ENCODE data around the gene RNU6-1.

Gene RNU6-1

GRCh38 chr15:67820122-67820991, 19.5 kb downstream of the RNU6-1 start:
- no peak for DNase-seq

DNA sequence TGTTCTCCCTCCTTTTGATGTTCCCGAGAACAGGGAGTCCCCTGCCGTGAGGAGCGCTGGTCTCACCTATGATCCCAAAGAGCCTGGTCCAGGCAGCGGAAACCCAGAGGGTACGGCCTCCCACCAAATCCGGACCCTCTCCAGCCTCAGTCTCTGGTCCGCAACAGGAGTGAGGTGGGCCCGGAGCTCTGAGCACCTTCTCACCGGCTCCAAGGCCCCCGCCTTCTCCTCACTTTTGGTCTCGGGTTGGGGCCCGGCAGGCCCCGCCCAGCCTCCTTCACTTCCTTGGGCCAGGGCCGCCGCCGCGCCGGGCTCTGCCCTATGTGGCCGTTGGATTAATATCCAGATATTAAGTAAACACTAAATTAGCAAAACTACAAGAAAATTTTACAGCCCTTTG, 20.2 kb downstream of the RNU6-1 start:
- DNase-seq, result no peak

GRCh38 chr15:67818464-67818863, 21.4 kb downstream of the RNU6-1 start:
- no peak for DNase-seq

- DNase-seq, result no peak
Measured at GRCh38 chr15:67816668-67817067, 23.2 kb downstream of the RNU6-1 start.

- DNase-seq, result no peak
Measured at GRCh38 chr15:67815036-67815592, 24.7 kb downstream of the RNU6-1 start.

DNA sequence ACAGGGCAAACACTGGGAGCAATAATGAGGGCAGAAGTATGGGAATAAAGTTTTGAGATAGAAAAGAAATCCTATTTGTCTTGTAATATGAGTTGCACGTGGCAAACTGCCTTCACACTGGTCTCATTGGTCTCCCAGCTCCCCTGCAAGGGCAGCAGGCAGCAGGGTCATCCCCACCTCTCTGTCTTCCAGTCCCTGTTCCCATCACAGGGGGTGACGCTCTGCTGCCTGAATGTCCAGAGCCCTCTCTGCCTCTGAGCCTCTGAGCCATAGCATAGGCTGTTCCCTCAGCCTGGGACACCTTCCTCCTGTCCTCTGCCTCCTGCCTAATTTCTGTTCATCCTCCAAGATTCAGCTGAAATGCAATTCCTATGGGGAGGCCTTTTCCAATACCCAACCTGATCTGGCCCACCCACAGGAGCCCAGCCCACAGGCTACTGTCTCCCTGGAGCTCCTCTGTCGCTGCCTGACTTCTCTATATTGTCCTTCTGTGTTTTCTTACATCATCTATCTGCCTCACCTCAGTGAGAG, 26.7 kb downstream of the RNU6-1 start:
- DNase-seq, result no peak

- no peak for DNase-seq
Measured at GRCh38 chr15:67812241-67812644, 27.6 kb downstream of the RNU6-1 start.

- DNase-seq, result no peak
Measured at GRCh38 chr15:67809866-67810265, 30.0 kb downstream of the RNU6-1 start.

- DNase-seq, result no peak
Measured at GRCh38 chr15:67809441-67809840, 30.4 kb downstream of the RNU6-1 start.

DNA sequence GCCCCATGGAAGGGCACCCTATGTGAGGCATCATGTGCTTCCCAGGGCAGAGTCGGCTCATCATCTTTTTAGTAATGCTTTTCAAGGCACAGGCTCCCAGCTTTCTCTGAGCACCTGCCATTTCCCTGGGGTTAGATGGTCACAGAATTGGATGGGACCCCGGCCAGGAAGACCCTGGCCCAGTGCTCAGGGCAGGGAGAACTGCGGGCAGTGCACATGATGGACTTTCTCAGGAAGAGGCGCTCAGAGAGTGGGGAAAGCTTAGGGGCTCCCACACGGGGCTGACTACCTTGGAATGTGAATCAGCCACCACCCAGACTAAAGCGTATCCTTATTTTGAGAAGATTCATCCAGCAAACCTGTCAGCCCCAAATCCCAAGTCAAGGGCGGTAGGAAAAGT, 31.0 kb downstream of the RNU6-1 start:
- no peak for DNase-seq

- no peak for DNase-seq
Measured at GRCh38 chr15:67807836-67808235, 32.0 kb downstream of the RNU6-1 start.

DNA sequence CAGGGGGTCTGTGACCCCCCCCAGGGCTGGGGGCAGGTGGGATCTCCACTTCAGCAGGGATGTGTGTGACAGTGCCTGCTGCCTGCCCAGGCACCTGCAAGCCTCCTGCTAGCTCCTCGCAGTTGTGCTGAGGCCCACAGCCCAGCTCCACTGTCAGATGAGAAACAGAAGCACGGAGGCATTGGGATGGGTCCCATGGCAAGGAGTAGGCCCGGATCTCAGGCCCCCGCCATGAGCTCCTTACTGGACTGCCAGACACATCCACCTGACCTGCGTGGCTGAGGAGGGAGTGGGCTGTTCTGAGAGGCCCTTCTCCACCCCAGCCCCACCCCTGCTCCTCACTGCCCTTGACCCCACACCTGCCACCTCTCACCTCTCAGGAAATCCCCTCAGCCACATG, 32.7 kb downstream of the RNU6-1 start:
- DNase-seq, result no peak

- no peak for DNase-seq
Measured at GRCh38 chr15:67806536-67806935, 33.3 kb downstream of the RNU6-1 start.

- peak; percentile 42 to 45 for DNase-seq
Measured at GRCh38 chr15:67805666-67806516, 34.0 kb downstream of the RNU6-1 start.

DNA sequence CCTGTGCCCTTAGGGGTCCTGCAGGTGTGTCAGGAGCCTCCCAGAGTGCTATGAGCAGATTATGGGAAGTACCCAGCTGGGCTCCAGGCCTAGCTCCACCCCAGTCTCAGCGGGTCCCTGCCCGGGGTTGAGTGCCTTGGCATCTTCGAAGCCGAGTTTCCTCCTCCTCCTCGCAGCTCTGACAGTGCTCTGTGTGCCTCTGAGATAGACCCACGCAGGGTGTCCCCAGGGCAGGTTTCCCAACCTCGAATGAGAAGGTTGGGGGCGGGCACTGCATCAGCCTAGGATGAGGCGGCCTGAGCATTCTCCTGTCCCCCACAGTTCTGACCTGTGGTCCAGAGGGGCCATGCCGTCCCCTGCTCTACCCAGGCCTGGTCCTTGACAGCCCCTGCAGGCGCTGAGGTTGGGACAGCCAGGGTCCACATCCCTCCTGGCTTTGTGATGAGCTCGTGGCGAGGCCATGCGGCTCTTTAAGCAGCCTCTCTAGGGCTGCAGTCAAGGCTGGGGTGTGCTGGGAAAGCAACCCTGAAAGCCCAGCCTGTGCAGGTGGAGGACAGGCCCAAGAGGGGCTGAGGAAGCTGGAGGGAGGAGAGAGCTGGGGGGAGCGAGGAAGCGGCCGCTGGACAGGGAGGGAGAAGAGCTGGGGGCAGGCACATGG, 34.7 kb downstream of the RNU6-1 start:
- no peak for DNase-seq

GRCh38 chr15:67803996-67804843, 35.6 kb downstream of the RNU6-1 start:
- DNase-seq, result no peak

DNA sequence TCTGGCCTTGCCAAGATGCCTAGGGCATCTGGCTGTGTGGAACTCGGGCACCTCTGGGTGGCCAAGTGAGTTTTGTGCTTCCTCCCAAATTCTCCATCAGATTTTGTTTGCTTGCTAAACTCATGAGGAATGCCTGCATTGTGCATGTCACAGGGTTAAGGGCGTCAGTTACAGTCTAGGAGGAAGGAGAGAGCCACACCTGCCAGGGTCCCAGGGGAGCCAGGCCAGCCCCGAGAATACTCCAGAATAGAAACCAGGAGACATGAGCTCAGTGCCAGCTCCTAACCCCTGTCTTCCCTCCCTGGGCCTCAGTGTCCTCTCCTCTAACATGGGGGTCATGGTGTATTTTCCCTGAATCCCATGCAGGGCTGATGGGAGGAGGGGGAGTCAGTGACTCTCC, 36.5 kb downstream of the RNU6-1 start:
- no peak for DNase-seq

GRCh38 chr15:67801926-67802914, 37.6 kb downstream of the RNU6-1 start:
- DNase-seq, result no peak

DNA sequence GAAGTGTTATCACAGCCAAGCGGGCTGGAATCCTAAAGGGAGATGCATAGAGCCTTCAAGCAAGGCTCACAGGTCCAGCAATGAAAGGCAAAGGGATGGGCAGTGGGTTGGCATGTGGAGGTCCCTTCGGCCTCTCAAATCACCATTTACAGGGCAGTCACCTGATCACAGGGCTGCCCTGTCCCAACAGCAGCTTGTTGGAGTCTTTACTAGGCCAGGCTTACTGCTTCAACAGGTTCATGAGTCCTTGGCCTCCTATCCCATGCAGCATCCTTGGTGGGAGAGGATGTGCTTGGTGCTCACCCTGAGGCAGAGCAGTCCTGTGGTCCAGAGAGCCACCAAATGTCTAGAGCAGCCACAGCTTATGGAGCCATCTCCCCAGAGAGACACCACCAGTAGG, 38.7 kb downstream of the RNU6-1 start:
- no peak for DNase-seq

DNA sequence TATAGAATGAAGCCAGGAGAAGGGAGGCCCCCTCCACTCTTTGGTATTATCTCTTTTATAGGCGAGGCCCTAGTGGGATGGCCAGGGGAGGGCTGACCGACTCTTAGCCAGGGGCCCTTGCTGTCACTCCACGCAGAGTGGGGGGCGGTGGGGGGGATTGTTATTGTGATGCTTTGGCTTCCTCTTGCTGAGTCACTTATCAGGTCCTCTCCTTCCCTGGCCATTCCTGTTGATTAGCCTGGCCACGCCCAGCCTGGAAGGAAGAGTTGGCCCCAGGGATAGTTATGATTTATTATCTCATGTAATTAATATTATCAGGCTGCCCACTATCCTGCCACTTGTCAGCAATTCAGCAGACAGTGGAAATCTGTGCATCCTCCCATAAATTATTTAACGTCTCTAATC, 40.0 kb downstream of the RNU6-1 start:
- DNase-seq, result no peak

Data from SHP77 (cell line).